Right ventricle myocardium inferior (tissue), 1 donor: ENCODE results near the gene ZFYVE27. TPM values are rescaled to one million over a fixed set of nuclear protein-coding genes. Genes with fewer than 3 reads are reported as not detected.

Source experiments
- ATAC-seq: fragments of 200-7000 bp; cut with Tn5 transposase; one replicate; pipeline ENCODE4 v1.9.1; 2020; ENCODE audit warnings: mild to moderate bottlenecking, moderate library complexity
- DNase-seq: peaks from one replicate; pipeline ENCODE4 v3.0.0; 2021; ENCODE audit errors: missing footprints
- intact Hi-C: fragments of 100-400 bp; cut with DNase I; formaldehyde crosslinking; loops from one replicate; pipeline ENCODE4 v1.11.0; 2022
- total RNA-seq: library from RNA; stranded (reverse); fragmentation: NEBNext Ultra II Directional; extraction: Animal tissue kit (Norgen Biotek cat#: 25700); gene quantifications from one replicate; pipeline ENCODE4 v1.2.1, GENCODE V29; 2021
- donor health status: DM: no; HTN: yes; CAD: no; lungs with severe emphysema.

Gene ZFYVE27
- total RNA-seq, 1 donor from 2014 or later, result 11.7 TPM

DNA sequence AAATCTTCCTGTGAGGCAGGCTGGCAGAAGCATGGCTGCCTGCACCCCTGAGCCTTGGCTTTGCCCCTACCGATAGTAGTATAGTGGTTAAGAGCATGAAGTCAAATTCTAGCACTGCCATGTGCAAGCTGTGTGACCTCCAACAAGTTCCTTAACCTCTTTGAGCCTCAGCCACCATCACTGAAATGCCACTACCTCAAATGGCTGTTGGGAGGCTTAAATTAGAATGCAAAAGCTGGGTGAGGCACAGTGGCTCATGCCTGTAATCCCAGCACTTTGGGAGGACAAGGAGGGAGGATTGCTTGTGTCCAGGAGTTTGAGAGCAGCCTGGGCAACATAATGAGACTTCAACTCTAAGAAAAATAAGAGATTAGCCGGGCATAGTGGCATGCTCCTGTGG lies 26.5 kb downstream of the ZFYVE27 start:
- intact Hi-C loops, result loop anchor here (10.0 kb wide), 1 partner anchor 281 kb away; no protein-coding TSS in a partner anchor
- DNase-seq (peak; percentile 25), ATAC-seq (no peak)

DNA sequence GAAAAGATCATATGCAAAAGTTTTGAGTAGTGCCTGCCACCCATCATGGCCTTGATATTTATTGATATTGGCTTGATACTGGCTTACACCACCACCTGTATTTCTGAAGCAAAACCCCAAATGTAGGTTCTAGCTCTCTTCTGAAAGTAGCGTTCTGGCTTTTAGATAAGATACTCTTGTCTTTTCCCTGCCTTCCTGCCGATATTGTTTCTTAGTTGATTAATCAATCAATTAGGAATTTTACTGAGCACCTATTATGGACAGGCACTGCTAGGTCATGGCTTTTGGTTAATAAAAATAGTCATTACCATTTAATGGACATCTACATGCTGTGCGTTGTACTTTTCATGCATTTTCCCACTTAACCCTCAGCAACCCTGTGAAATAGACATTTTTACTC lies 27.0 kb downstream of the ZFYVE27 start:
- intact Hi-C loops, result loop anchor here (10.0 kb wide), 1 partner anchor 281 kb away; no protein-coding TSS in a partner anchor
- DNase-seq (no peak), ATAC-seq (no peak)

DNA sequence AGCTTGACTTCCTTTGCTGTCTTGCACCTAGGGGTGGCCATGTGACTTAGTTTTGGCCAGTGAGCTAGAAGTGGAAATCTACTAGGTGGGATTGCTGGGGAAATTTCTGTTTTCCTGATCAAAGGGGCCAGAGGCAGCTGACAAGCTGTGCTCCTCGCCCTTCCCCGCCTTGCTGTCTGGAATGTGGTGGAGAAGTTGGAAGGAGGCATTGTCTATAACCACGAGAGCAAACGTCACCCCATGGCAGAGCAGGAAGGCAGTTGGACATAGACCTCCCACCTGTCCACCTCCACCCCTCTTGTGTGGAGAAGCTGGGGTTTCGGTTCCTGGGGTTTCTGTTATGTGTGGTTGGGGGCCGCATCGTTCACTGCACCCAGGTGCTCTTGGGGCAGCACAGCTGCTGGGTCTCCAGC lies 27.6 kb downstream of the ZFYVE27 start:
- intact Hi-C loops, result loop anchor here (10.0 kb wide), 1 partner anchor 280 kb away; no protein-coding TSS in a partner anchor
- DNase-seq (peak; percentile 54), ATAC-seq (no peak)

DNA sequence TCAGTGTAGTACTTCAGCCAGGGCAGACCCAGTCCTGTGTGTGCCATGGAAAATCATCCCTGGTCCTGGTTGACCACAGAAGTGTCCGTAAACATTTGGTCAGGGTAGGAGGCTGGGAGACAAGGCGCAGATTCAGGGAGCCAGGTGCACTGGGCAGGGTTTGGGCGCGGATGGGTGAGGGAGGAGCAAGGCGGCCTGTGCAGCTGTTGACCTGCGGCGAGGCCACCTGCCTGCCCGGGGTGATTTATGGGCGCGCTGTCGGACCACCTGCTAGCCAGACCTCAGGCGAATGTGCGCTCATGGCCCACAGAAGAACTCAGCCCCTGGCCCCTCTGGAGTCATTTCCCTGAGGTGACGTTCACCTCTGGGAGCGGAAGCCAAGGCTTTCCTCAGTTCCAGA lies 28.3 kb downstream of the ZFYVE27 start:
- DNase-seq (peak; percentile 25), ATAC-seq (no peak)
- intact Hi-C loops, result loop anchor here (10.0 kb wide), 1 partner anchor 280 kb away; no protein-coding TSS in a partner anchor

DNA sequence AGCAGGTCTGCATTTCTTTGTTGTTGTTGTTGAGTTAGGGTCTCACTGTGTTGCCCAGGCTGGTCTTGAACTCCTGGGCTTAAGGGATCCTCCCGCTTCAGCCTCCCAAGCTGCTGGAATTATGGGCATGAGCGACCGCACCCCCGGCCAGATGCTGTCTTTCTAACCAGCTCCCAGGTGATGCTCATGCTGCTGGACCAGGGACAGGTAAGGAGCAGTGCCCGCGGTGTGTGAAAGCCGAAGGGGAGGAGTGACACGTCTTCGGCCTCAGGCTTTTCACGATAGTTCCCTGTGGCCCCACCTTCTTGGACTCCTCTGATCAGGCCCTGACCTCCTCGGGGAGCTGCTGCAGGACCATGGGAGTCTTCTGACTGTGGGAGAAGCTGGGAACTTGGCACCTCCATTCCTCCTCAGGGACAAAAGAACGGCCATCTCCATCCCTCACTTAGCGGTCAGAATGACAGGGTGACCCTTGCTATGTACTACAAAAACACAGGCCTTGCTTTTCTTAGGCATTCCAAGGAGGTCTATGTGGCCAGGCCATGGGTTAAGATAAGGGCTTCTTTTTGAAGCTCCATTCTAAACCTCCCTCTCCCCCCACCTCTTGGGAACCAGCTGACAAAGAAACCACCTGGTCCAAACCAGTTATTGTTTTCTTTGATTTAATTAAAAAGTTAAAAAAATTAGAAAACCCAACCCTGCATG lies 29.3 kb downstream of the ZFYVE27 start:
- intact Hi-C loops, result loop anchor here (10.0 kb wide), 1 partner anchor 279 kb away; no protein-coding TSS in a partner anchor
- DNase-seq (peak; percentile 67), ATAC-seq (no peak)

DNA sequence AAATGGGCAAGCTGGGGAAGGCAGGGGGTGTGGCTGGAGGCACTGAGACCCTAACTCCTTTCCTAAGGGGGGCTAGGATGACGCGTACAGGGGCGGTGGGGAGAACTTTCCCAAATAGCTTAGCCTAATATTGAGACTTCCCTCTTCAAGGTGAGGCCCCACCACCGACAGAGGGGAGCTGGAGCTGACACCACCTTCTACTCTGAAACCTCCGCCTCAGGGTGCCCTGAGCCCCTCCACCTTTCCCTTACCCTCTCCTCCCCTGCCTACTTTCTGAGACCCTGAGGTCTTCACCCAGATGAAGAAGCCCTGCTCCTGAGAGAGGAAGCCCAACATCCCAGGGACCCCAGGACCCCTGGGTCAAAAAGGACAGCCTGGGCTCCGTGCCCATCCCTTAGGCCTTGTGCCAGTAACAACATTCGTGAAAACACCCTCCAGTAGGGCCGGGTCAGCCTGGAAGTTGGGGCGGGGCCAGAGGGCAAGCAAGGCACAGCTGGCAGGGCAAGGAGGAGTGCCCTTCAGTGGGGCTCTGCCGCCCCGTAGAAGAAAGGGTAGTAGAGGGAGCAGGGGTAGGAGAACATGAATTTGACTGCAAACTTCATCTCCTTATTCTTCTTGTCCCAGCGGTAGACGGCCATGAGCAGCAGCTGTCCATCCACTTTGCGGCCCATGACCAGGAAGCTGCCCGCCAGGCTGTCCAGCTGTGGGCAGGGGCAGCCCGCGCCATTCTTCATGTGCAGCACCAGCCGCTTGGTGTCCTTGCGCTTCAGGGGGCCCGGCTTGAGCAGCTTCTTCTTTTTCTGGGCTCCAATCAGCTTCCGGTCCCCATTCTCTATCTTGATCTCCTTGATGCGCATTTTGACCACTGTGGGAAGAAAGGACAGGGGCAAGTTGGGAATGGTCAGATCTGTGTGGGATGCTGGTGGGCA lies 30.3 kb downstream of the ZFYVE27 start:
- intact Hi-C loops, result loop anchor here (10.0 kb wide), 1 partner anchor 278 kb away; no protein-coding TSS in a partner anchor
- peak; percentile 57 for DNase-seq
- no peak for ATAC-seq

DNA sequence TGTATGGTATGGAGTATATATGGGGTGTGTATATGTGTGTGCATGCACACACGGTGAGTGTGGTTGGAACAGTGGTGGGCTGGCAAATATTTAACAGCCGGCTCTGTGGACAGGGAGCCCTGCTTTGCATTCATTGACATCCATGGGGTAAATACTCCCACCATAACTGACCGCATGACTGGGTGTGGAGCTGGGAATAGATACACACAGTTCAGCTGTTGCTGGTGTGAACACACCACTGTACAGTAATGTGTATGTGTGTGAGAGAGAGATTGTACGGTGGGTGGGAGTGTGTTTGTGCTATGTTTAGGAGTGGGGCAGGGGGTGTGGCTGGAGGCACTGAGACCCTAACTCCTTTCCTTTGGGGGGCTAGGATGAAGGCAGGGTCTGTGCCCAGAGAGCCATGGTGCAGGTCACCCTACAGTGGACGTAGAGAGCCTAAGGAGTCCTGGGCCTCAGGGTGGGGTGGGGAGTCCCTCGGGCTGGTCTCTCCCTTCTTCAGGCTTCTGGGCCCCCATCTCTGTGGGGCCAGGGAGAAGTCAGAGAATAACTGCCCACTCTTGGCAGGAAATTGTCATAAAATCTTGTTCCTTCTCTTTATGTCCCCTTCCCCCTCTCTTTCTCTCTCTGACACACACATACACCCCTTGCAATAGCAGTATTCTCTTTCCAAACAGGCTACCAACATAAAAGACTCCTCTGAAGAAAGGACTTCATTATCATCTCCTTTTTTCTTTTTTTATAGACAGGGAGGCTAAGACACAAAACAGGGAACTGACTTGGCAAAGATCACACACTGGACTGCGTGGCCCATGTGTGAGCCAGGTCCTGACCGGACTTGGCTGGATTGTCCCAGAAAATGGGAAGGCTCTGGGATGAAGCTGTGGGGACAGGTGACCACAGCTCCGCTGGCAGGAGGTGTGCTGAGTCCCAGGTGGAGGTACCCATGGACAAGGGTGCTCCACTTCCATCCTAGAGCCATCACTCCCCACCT lies 31.7 kb downstream of the ZFYVE27 start:
- intact Hi-C loops, result loop anchor here (10.0 kb wide), 1 partner anchor 276 kb away; no protein-coding TSS in a partner anchor

DNA sequence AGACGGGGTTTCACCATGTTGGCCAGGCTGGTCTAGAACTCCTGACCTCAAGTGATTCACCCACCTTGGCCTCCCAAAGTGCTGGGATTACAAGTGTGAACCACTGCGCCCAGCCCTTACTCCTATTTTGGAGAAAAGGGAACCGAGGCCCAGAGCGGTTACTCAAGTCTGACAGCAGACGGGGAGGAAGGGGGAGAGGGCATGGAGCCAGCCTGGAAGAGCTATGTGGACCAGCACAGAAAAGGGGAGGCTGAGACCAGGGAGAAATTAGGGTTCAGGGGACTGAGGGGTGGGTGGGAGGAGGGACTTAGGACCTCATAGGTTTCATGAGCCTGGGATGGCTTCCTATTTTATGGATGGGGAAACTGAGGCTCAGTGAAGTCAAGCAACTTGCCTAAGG lies 33.3 kb downstream of the ZFYVE27 start:
- ATAC-seq (no peak), DNase-seq (no peak)
- intact Hi-C loops, result no loop called here

More for the DNA sequence above, 31.7 kb downstream of the ZFYVE27 start:
- DNase-seq (peak; percentile 52), ATAC-seq (no peak)

DNA sequence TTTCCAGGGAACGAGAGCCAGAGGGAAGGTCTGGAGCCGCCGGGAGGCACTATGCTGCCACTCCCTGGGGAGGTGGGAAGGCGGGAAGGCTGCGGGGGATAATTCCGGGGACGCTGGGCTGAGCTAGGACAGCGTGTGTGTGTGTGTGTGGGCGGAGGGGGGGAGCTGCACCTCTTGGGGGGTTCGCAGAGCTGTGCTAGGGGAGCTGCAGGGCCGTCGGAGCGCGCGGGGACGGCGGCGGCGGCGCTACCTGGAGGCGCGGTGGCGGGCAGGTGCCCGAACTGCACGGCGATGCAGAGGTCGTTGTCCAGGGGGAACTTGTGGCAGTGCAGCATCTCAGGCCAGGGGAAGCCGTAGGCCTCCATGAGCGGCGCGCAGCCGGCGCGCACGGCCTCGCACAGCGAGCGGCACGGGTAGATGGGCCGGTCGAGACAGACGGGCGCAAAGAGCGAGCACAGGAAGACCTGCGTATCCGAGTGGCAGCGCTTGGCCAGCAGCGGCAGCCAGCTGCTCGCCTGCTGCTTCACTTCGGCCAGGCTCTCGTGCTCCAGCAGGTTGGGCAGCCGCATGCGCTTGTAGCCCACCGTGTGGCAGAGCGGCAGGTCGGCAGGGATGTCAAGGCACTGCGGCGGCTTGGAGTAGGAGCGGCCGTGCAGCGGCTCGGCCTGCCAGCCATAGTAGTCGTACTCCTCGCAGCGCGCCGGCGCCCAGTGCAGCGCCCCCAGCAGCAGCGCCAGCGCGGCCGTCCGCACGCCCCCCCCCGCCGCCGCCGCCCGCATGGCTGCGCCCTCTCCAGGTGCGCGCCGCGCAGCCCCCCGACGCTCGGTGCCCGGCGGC lies 34.3 kb downstream of the ZFYVE27 start:
- no peak for ATAC-seq
- intact Hi-C loops, result no loop called here
- DNase-seq, result peak; percentile 47

DNA sequence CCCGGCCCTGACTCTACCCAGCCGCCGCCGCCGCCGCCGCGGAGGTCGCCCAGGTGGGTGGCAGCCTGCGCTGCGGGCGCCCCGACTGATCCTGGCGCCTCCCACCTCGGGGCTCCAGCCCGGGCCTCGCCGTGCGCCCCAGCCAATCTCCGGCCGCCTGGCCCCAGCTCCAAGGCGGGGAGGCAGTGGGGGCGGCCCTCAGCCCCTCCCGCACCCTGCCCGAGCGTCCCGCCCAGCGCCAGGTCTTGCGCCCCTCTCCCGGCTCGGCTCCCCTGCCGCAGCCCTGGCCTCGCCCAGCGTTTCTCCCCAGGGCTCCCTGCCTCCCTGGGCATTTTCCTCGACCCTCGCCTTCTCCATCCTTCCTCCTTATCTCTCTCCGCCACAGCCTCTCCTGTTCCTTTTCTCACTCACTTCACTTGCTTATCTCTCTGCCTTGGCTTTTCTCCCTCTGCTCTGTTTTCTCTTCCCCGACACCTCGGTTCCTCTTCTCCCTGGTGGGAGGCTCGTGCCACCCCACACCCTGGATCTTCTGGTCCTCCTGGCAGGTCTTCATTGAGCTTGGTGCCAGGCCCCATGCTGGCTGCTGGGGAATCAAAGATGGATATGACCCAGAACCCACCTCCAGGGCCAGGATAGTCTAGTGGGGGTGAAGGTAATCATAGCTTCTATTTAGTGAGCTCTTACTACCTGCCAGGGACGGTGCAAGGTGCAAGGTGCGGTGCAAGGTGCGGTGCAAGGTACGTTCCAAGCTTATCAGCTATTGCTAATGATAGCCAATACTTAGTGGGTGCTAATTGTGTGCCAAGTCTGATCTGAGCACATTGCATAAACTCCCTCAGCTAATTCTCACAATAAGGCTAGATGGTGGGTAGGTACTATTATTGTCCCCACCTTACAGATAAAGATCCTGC lies 35.2 kb downstream of the ZFYVE27 start, which contains the start of gene SFRP5:
SFRP5 (minus strand) TSS at position 87 of the 911 bp plus-strand sequence. CDS start 166 bp downstream, outside the sequence.
- DNase-seq (peak; percentile 60), ATAC-seq (peak; percentile 59)
- intact Hi-C loops, result no loop called here

DNA sequence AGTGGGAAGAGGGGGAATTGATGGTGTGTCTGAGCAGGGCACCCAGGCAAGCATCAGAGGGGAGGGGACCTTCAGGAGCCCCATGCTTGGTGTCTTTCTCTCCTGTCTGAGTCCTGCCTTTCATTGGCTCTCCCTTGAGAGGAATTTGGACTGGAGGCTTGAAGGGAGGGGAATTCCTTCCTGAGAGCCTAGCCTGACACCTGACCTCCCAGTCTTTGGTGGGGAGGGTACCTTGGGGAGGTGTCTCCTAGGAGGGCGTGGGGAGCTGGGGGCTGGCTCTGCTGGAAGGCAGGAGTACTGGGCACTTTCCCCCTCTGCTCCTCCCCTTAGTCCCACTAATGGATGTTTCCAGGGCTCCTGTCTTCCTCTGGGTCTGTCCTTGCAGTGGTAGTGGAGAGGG lies 36.2 kb downstream of the ZFYVE27 start:
- DNase-seq, result peak; percentile 17

DNA sequence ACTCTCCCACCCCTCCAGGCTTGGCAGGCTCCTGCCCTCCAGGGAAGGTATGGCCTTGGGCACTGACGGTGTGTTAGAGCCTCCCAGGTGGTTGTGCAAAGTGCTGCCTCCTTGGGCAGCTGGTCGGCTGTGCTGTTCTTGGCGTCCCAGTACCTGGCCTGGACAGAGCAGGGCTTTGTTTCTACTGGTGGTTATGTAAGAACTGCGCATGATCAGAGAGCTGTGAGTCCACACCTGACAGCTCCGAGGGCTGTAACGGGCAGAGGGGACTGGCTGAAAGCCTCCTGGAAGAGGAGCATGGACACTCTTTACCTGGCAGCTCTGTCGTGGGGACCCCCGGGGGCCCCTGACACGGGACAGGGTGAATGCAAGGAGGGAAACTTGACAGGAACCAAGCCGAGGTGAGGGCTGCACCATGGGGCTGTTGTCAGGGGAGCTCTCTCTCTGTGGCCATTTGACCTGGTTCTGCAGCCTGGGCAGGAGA lies 37.9 kb downstream of the ZFYVE27 start:
- ATAC-seq (no peak), DNase-seq (peak; percentile 4)
- intact Hi-C loops, result no loop called here

More for the DNA sequence above, 36.2 kb downstream of the ZFYVE27 start:
- intact Hi-C loops, result no loop called here
- no peak for ATAC-seq

DNA sequence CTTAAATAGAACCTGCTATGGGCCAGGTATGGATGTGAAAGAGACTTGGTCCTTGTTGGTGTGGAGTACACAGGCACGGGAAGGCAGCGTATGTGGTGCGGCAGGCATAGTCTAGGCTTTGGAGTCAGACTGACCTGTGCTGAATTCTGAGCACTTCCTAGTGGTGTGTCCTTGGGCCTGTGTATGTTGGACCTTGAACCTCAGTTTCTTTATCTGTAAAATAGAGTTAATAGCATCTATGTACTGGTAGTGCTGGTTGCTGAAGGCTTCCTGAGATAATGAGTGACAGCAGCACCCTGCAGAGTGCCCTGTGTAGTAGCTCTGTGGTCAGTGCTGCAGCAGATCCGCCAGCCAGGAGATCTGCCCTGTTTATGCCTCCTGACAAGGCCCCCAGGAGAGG lies 40.2 kb downstream of the ZFYVE27 start:
- intact Hi-C loops, result no loop called here
- ATAC-seq, result no peak
- DNase-seq, result peak; percentile 6

DNA sequence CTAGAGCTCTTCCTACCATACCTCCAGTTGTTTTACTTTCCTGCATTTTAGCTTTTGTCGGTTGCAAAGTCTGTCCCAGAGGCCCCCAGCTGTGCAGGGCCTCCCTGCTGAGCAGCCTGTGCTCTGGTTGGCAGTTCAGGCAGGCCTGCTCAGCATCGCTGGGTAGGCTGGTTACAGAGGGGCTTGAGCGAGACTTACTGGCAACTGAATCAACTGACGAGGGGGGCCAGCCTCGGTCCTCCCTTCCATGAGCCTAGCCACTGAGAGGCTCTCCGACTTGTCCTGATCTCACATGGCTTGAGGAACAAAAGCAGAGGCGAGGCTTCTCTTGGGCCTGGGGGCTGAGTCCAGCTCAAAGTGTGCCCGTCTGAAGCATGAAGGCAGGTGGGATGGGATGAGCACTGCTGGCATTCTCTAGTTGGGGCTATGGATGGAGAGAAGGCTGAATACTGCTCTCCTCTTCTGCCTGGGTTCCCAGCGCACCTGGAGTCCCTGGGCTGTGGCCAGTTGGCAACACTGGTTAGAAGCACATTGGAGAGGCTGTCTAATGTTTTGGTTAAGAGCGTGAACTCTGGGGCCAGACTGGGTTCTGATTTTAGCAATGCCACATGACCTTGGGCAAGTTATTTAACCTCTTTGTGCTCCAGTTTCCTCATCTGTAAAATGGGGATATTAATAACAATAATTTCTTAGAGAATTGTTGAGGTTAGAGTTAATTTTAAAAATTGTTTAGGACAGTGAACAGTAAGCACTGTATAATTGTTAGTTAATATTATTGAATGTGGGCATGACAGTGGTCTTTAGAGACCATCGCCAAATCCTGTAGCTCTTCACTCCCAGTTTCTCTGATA lies 41.7 kb downstream of the ZFYVE27 start:
- ATAC-seq, result no peak

DNA sequence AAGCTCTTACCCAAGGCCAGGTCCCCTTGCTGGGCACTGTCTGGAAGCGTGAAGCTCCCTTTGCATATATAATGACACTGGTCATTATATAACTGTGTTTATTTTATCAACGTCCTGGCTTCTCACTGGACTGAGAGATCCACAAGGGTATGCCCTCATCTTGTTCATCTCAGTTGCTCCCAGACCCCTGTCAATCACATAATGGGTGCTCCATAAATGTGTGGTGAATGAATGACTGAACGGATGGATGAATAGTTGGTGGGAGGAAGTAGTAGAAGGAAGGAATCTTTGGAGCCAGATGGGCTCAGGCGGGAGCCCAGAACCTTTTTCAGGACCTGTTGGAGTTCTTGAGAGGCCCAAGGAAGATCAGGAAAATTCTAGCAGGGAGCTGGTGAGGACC lies 42.6 kb downstream of the ZFYVE27 start:
- intact Hi-C loops, result no loop called here
- ATAC-seq, result no peak

More for the DNA sequence above, 41.7 kb downstream of the ZFYVE27 start:
- DNase-seq, result peak; percentile 20
- intact Hi-C loops, result no loop called here

More for the DNA sequence above, 42.6 kb downstream of the ZFYVE27 start:
- peak; percentile 16 for DNase-seq
